ENCODE data around the gene ZNF84.

Gene ZNF84

DNA sequence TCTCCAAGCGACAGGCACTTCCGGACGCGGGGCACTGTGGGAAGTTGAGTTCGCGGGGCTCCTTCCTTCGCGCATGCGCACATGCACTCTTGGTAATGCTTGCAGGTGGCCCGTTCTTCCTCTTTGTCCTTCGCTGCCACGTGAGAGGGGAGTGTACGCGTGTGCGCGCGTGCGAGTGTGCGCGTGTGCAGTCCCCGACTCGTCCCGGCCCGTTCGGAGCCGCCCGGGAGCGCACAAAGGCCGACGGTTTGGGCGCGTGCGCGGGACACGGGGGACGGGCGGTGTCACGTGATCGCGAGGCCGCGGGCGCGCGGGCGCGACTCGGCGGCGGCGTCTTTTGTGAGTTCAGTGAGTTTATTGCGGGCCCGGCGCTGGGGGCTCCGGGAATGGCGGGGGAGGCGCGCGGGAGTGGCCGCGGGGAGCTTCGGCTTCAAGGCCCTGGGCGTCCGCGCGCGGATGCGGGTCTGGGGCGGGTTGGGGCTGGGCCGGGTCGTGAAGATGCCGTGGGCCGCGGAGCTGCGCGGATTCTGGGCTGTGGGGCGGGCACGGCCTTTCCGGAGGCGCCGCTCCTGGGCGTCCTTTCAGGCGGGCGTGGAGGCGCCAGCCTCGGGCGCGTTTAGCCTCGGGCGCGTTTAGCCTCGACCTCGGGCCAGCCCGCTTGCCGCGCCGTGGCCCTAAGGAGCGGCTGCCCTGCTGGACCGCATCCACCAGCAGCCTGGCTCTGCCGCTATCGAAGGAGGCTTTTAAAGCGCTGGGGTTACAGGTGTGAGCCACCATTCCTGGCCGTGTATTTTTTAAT lies at the start of gene ZNF84:
Gene ZNF84, plus strand, starts transcription at position 303 of the 799 bp plus-strand sequence. CDS start 3,959 bp downstream, outside the sequence.
- Histone ChIP-seq H3K9me3 (ENCODE audit: control insufficient read depth, low read length) (peaks cover 31% of the 10 kb centered on the region), H3K36me3 (ENCODE audit: control insufficient read depth, insufficient read depth, low read length, severe bottlenecking) (peaks cover 22% of the 10 kb centered on the region), H3K27me3 (replicated peaks; ENCODE audit: control insufficient read depth, insufficient read depth, low read length) (no peaks in the 10 kb centered on the region), H3K9ac (ENCODE audit: low read length) (peak within 1 kb of the TSS; percentile 90), H3K4me1 (ENCODE audit: control insufficient read depth, insufficient read depth, low read length) (peaks cover 7% of the 10 kb centered on the region), H3K4me3 (ENCODE audit: low read length) (peak within 1 kb of the TSS; percentile 91)
- DNase-seq (ENCODE audit: low read depth): peak; percentile 99

GRCh38 chr12:132998741-132999140 lies 38.6 kb upstream of the ZNF84 start:
- Histone ChIP-seq H3K9me3 (ENCODE audit: control insufficient read depth, low read length) (peaks cover 83% of the 10 kb centered on the region), H3K36me3 (ENCODE audit: control insufficient read depth, insufficient read depth, low read length, severe bottlenecking) (peaks cover 13% of the 10 kb centered on the region)

GRCh38 chr12:133010657-133011297 lies 26.5 kb upstream of the ZNF84 start:
- Histone ChIP-seq H3K4me1 (ENCODE audit: control insufficient read depth, insufficient read depth, low read length) (no peaks in the 10 kb centered on the region), H3K27me3 (replicated peaks; ENCODE audit: control insufficient read depth, insufficient read depth, low read length) (no peaks in the 10 kb centered on the region), H3K9ac (ENCODE audit: low read length) (no peak overlapping the region), H3K36me3 (ENCODE audit: control insufficient read depth, insufficient read depth, low read length, severe bottlenecking) (peaks cover 94% of the 10 kb centered on the region), H3K4me3 (ENCODE audit: low read length) (peak overlapping the region; percentile 71), H3K9me3 (ENCODE audit: control insufficient read depth, low read length) (peaks cover 97% of the 10 kb centered on the region)
- no peak for DNase-seq (ENCODE audit: low read depth)

More at GRCh38 chr12:132998741-132999140, 38.6 kb upstream of the ZNF84 start:
- peak overlapping the region; percentile 61 for H3K4me3 ChIP-seq (ENCODE audit: low read length)
- no peak for DNase-seq (ENCODE audit: low read depth)
- no peak overlapping the region for H3K9ac ChIP-seq (ENCODE audit: low read length)
- H3K27me3 ChIP-seq (replicated peaks; ENCODE audit: control insufficient read depth, insufficient read depth, low read length): no peaks in the 10 kb centered on the region
- H3K4me1 ChIP-seq (ENCODE audit: control insufficient read depth, insufficient read depth, low read length): no peaks in the 10 kb centered on the region

DNA sequence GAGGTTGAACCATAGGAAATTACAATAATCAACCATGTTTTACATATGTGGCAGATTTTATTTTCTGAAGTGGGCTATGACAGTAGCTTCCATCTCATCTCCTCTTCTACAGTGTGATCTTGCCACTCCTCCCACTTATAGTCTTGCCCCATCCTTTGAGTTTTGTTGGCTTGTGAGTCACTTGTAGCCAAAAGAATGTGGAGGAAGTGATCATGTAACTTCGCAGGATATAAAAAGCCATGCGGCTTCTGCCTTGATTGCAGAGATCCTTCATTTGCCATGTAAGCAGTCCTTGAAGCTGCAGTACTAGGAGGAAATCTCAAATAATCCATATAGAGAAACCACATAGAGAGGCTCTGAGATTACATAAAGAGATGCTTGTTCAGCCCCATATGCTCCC lies 13.7 kb upstream of the ZNF84 start:
- peaks cover 67% of the 10 kb centered on the region for H3K9me3 ChIP-seq (ENCODE audit: control insufficient read depth, low read length)
- H3K9ac ChIP-seq (ENCODE audit: low read length): no peak overlapping the region
- H3K4me3 ChIP-seq (ENCODE audit: low read length): no peak overlapping the region
- H3K4me1 ChIP-seq (ENCODE audit: control insufficient read depth, insufficient read depth, low read length): no peaks in the 10 kb centered on the region
- peaks cover 24% of the 10 kb centered on the region for H3K36me3 ChIP-seq (ENCODE audit: control insufficient read depth, insufficient read depth, low read length, severe bottlenecking)
- DNase-seq (ENCODE audit: low read depth): no peak
- no peaks in the 10 kb centered on the region for H3K27me3 ChIP-seq (replicated peaks; ENCODE audit: control insufficient read depth, insufficient read depth, low read length)

- Histone ChIP-seq H3K36me3 (ENCODE audit: control insufficient read depth, insufficient read depth, low read length, severe bottlenecking) (peaks cover 7% of the 10 kb centered on the region), H3K4me1 (ENCODE audit: control insufficient read depth, insufficient read depth, low read length) (no peaks in the 10 kb centered on the region), H3K9me3 (ENCODE audit: control insufficient read depth, low read length) (peaks cover 60% of the 10 kb centered on the region), H3K27me3 (replicated peaks; ENCODE audit: control insufficient read depth, insufficient read depth, low read length) (no peaks in the 10 kb centered on the region), H3K4me3 (ENCODE audit: low read length) (no peak overlapping the region), H3K9ac (ENCODE audit: low read length) (no peak overlapping the region)
- no peak for DNase-seq (ENCODE audit: low read depth)
Measured at GRCh38 chr12:133026996-133027395, 10.3 kb upstream of the ZNF84 start.

DNA sequence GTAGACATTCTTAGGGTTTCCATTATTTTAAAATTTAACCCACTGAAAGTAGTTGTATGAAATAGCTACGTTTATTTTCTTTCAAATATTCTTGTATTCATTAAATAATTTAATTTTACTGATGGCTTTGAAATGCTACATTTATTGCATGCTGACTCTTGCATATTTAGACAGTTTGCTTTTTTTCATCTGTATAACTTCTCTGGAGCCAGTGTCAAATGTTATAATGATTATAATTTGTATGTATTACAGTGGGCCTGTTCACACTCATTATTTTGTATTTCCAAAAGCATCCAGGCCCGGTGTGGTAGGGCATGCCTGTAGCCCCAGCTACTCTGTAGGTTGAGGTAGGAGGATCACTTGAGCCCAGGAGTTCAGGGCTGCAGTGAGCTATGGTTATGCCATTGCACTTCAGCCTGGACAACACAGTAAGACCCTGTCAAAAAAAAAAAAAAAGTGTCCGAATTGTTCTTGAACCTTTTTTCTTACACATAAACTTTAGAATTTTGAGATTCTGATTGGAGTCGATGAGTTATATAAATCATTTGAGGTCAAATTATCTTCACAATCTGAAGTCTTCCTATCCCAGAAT lies 905 bp downstream of the ZNF84 start:
- Histone ChIP-seq H3K4me3 (ENCODE audit: low read length) (peak overlapping the region; percentile 91), H3K4me1 (ENCODE audit: control insufficient read depth, insufficient read depth, low read length) (peaks cover 7% of the 10 kb centered on the region), H3K36me3 (ENCODE audit: control insufficient read depth, insufficient read depth, low read length, severe bottlenecking) (peaks cover 30% of the 10 kb centered on the region), H3K9ac (ENCODE audit: low read length) (peak overlapping the region; percentile 90), H3K27me3 (replicated peaks; ENCODE audit: control insufficient read depth, insufficient read depth, low read length) (no peaks in the 10 kb centered on the region), H3K9me3 (ENCODE audit: control insufficient read depth, low read length) (peaks cover 39% of the 10 kb centered on the region)
- peak; percentile 10 for DNase-seq (ENCODE audit: low read depth)

- H3K4me3 ChIP-seq (ENCODE audit: low read length): peak overlapping the region; percentile 68
- H3K27me3 ChIP-seq (replicated peaks; ENCODE audit: control insufficient read depth, insufficient read depth, low read length): no peaks in the 10 kb centered on the region
- DNase-seq (ENCODE audit: low read depth): no peak
- H3K36me3 ChIP-seq (ENCODE audit: control insufficient read depth, insufficient read depth, low read length, severe bottlenecking): peaks cover 98% of the 10 kb centered on the region
- peaks cover 98% of the 10 kb centered on the region for H3K9me3 ChIP-seq (ENCODE audit: control insufficient read depth, low read length)
- no peaks in the 10 kb centered on the region for H3K4me1 ChIP-seq (ENCODE audit: control insufficient read depth, insufficient read depth, low read length)
- H3K9ac ChIP-seq (ENCODE audit: low read length): no peak overlapping the region
Measured at GRCh38 chr12:133046698-133047097, 9.4 kb downstream of the ZNF84 start.

- no peaks in the 10 kb centered on the region for H3K27me3 ChIP-seq (replicated peaks; ENCODE audit: control insufficient read depth, insufficient read depth, low read length)
- DNase-seq (ENCODE audit: low read depth): no peak
- no peak overlapping the region for H3K9ac ChIP-seq (ENCODE audit: low read length)
- H3K9me3 ChIP-seq (ENCODE audit: control insufficient read depth, low read length): peaks cover 100% of the 10 kb centered on the region
- H3K4me3 ChIP-seq (ENCODE audit: low read length): peak overlapping the region; percentile 76
- peaks cover 99% of the 10 kb centered on the region for H3K36me3 ChIP-seq (ENCODE audit: control insufficient read depth, insufficient read depth, low read length, severe bottlenecking)
- no peaks in the 10 kb centered on the region for H3K4me1 ChIP-seq (ENCODE audit: control insufficient read depth, insufficient read depth, low read length)
Measured at GRCh38 chr12:133057446-133057845, 20.1 kb downstream of the ZNF84 start.

DNA sequence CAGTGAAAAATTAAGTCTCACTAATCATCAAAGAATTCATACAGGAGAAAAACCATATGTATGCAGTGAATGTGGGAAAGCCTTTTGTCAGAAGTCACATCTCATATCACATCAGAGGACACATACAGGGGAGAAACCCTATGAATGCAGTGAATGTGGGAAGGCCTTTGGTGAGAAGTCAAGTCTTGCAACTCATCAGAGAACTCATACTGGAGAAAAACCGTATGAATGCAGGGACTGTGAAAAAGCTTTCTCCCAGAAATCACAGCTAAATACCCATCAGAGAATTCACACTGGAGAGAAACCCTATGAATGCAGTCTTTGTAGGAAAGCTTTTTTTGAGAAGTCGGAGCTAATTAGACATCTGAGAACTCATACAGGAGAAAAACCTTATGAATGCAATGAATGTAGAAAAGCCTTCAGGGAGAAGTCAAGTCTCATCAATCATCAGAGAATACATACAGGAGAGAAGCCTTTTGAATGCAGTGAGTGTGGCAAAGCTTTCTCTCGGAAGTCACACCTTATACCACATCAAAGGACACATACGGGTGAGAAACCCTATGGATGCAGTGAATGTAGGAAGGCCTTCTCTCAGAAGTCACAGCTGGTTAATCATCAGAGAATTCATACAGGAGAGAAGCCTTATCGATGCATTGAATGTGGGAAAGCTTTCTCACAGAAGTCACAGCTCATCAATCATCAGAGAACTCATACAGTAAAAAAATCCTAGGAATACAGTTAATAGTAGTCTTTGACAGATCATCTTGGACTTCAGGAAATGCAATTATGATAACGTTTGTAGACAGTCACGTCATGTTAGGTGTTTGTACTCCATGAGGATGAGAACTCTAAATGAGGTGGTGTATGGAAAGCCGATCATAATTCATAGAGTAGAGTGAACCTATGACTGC lies 21.1 kb downstream of the ZNF84 start:
- Histone ChIP-seq H3K36me3 (ENCODE audit: control insufficient read depth, insufficient read depth, low read length, severe bottlenecking) (peaks cover 99% of the 10 kb centered on the region), H3K4me1 (ENCODE audit: control insufficient read depth, insufficient read depth, low read length) (no peaks in the 10 kb centered on the region), H3K9me3 (ENCODE audit: control insufficient read depth, low read length) (peaks cover 100% of the 10 kb centered on the region), H3K27me3 (replicated peaks; ENCODE audit: control insufficient read depth, insufficient read depth, low read length) (no peaks in the 10 kb centered on the region), H3K9ac (ENCODE audit: low read length) (no peak overlapping the region), H3K4me3 (ENCODE audit: low read length) (peak overlapping the region; percentile 76)
- no peak for DNase-seq (ENCODE audit: low read depth)

DNA sequence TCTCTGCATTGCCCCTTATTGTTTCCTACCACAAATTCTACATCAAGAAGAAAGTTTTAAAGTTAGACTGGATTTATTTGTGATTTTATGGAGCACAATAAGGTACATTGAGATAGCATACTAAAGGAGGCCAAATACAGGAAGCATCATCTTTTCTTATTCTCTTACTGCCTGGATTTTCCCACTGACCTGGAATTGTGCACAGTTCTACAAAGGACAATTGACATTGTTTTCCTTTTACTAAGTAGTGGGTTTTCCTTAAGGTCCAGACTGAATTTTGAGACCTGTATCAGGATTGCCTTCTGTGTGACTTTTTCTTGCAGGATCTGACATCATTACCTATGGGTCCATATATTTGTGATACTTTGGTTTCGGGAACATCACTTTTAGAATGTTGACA lies 24.6 kb downstream of the ZNF84 start:
- Histone ChIP-seq H3K4me1 (ENCODE audit: control insufficient read depth, insufficient read depth, low read length) (no peaks in the 10 kb centered on the region), H3K27me3 (replicated peaks; ENCODE audit: control insufficient read depth, insufficient read depth, low read length) (no peaks in the 10 kb centered on the region), H3K9me3 (ENCODE audit: control insufficient read depth, low read length) (peaks cover 99% of the 10 kb centered on the region), H3K4me3 (ENCODE audit: low read length) (peak overlapping the region; percentile 76), H3K36me3 (ENCODE audit: control insufficient read depth, insufficient read depth, low read length, severe bottlenecking) (peaks cover 72% of the 10 kb centered on the region), H3K9ac (ENCODE audit: low read length) (no peak overlapping the region)
- DNase-seq (ENCODE audit: low read depth): no peak
